Spleen (tissue), 7 donors: Measurements from ENCODE around the gene ATP1A3.

ENCODE experiments used
- CTCF ChIP-seq, 11 experiments: fragments of 200-600 bp in 7 of 11; fragments of 450-650 bp in 4 of 11; sonication (generic) in 4 of 11; IDR thresholded peaks in 8 of 11; conservative IDR thresholded peaks in 3 of 11; 1 replicate in 7 of 11; 2 replicates in 4 of 11; pipeline versions ENCODE4 v1.4.0 to v1.8.0; 2016 to 2021; ENCODE audit warnings: antibody characterized with exemption in 11 of 11, inconsistent platforms in 4 of 11, mild to moderate bottlenecking in 1 of 11
- POLR2A ChIP-seq, 3 donors: fragments of 450-650 bp; IDR thresholded peaks; one replicate each; pipeline ENCODE4 v1.5.1; 2017; ENCODE audit warnings: antibody characterized with exemption in 3 of 3, mild to moderate bottlenecking in 1 of 3
- donor health status: DM: no; HTN: no; CAD: no; lungs with moderate emphysema.
- donor health status: DM: no; HTN: no; CAD: no.
- donor health status: DM: no; HTN: no; CAD: no.

- no peak for TF ChIP-seq POLR2A (IDR thresholded peaks at IDR 0.05)
- no peak for TF ChIP-seq CTCF (IDR thresholded peaks at IDR 0.05 in 8 of 11, conservative IDR thresholded peaks at IDR 0.05 in 3 of 11)
Observed at GRCh38 chr19:41924151-41925145, 69.6 kb downstream of the ATP1A3 start.
